ENCODE results near the gene MEI1.

MEI1 gene

DNA sequence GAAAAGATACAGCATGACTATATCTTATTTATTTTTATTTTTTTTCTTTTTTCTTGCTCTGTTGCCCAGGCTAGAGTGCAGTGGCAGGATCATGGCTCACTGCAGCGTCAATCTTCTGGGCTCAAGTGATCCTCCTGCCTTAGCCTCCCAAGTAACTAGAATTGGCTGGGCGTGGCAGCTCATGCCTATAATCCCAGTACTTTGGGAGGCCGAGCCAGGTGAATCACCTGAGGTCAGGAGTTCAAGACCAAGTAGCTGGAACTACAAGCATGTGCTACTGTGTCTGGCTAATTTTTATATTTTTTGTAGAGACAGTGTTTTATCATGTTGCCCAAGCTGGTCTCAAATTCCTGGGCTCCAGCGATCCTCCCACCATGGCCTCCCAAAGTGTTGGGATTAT is 72.9 kb downstream of the MEI1 start:
- DNase-seq (ENCODE audit: low spot score), result no peak
- in situ Hi-C loops (cut with MboI; ENCODE audit: low sequenced_read_pairs, unreplicated experiment), result no loop called here

DNA sequence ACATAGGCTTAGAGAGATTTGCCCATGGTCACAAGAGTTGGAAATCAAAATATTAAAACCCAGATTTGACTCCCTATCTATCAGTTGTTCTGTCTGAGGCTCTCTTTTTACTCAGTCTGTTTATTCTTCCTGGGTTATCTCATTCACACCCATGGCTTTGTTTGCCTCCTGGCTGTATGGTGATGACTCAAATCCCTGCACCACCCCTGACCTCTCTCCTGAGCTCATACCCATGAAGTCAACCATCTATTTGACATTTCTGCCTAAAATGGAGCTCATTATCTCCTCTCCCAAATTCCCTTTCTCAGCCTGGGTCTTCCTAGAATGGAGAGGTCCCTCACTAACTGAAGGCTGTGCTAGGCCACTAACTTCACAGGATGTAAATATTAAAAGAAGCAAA is 73.3 kb downstream of the MEI1 start:
- in situ Hi-C loops (cut with MboI; ENCODE audit: low sequenced_read_pairs, unreplicated experiment), result no loop called here
- no peak for DNase-seq (ENCODE audit: low spot score)
- TF ChIP-seq, protein P1, sequence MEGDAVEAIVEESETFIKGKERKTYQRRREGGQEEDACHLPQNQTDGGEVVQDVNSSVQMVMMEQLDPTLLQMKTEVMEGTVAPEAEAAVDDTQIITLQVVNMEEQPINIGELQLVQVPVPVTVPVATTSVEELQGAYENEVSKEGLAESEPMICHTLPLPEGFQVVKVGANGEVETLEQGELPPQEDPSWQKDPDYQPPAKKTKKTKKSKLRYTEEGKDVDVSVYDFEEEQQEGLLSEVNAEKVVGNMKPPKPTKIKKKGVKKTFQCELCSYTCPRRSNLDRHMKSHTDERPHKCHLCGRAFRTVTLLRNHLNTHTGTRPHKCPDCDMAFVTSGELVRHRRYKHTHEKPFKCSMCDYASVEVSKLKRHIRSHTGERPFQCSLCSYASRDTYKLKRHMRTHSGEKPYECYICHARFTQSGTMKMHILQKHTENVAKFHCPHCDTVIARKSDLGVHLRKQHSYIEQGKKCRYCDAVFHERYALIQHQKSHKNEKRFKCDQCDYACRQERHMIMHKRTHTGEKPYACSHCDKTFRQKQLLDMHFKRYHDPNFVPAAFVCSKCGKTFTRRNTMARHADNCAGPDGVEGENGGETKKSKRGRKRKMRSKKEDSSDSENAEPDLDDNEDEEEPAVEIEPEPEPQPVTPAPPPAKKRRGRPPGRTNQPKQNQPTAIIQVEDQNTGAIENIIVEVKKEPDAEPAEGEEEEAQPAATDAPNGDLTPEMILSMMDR (IDR thresholded peaks at IDR 0.05; ENCODE audit: borderline replicate concordance, control extremely low read depth, extremely low read depth, insufficient read depth, missing control alignments), result no peak

More for the DNA sequence above, 72.9 kb downstream of the MEI1 start:
- TF ChIP-seq, protein P1 (IDR thresholded peaks at IDR 0.05; ENCODE audit: borderline replicate concordance, control extremely low read depth, extremely low read depth, insufficient read depth, missing control alignments), result no peak

DNA sequence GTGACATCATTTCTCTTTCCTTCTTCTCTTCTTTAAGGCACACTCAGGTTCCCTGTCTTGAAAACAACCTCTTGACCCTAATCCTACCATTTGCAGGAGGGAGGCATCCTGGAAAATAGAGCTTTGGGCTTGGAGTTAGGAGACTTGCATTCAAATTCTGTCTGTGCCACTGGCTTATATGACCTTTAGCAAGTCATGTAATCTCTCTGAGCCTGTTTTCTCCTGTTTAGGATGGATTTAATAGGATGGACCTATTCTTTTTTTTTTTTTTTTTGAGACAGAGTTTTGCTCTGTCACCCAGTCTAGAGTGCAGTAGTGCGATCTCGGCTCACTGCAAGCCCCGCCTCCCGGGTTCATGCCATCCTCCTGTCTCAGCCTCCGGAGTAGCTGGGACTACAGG is 76.0 kb downstream of the MEI1 start:
- in situ Hi-C loops (cut with MboI; ENCODE audit: low sequenced_read_pairs, unreplicated experiment), result no loop called here
- no peak for DNase-seq (ENCODE audit: low spot score)
- TF ChIP-seq, protein P1 (IDR thresholded peaks at IDR 0.05; ENCODE audit: borderline replicate concordance, control extremely low read depth, extremely low read depth, insufficient read depth, missing control alignments), result no peak

DNA sequence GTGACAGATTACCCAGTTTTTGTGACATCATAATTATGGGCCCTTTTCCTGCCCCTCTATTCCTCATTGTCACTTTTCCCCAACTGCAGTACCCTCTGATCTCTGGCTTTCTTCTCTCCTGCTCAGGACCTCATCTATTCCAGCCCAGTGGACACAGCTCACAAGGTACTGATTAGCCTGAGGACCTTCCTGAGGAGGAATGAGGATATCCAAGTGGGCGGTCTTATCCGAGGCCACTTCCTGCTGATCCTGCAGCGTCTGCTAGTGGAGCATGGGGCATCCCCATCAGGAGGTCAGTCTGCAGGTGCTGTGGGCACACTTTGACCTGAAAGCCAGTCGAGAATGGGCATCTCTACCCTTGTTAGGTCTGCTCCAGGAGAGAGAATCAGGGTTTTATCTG is 76.7 kb downstream of the MEI1 start:
- in situ Hi-C loops (cut with MboI; ENCODE audit: low sequenced_read_pairs, unreplicated experiment), result no loop called here
- TF ChIP-seq, protein P1 (IDR thresholded peaks at IDR 0.05; ENCODE audit: borderline replicate concordance, control extremely low read depth, extremely low read depth, insufficient read depth, missing control alignments), result no peak
- no peak for DNase-seq (ENCODE audit: low spot score)

DNA sequence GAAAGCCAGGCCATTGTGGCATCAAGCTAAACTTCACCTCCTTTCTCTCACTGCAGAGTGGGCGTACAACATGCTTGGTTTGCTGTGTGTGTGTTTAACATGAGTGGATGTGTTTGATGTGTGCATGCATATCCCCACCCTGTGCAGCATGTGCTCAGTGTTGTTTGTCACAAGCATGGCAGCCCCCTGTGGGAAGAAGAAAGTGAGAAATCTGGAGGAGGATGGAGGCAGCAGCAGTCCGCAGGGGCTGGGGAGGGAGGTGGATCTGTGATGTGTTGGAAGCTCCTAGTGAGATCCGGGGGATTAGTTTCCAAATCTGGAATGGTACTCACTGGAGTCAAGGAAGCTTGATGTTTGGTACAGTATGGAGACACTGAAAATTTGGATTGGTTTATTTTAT is 77.1 kb downstream of the MEI1 start:
- TF ChIP-seq, protein P1 (IDR thresholded peaks at IDR 0.05; ENCODE audit: borderline replicate concordance, control extremely low read depth, extremely low read depth, insufficient read depth, missing control alignments), result no peak
- in situ Hi-C loops (cut with MboI; ENCODE audit: low sequenced_read_pairs, unreplicated experiment), result no loop called here
- DNase-seq (ENCODE audit: low spot score), result no peak

DNA sequence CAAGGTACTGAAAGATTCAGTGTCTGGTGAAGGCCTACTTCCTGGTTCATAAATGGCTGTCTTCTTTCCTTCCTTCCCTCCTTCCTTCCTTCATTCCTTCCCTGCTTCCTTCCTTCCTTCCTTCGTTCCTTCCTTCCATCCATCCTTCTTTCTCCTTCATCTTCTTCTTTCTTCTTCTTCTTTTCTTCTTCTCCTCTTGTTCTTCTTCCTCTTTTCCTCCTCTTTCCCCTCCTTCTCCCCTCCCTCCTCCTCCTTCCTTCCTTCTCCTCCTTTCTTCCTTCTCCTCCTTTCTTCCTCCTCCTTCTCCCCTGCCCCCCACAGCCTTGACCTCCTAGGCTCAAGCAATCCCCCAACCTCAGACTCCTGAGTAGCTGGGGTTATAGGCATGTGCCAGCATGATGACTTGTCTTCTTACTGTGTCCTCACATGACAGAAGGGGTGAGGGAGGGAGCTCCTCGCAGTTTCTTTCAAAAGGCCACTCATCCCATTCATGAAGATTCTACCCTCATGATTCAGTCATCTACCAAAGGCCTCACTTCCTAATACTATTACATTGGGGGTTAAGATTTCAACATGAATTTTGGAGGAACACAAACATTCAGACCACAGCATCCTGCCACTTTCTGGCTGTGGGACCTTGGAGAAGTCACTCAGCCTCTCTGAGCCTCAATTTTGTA is 78.6 kb downstream of the MEI1 start:
- DNase-seq (ENCODE audit: low spot score), result no peak
- in situ Hi-C loops (cut with MboI; ENCODE audit: low sequenced_read_pairs, unreplicated experiment), result no loop called here
- TF ChIP-seq, protein P1 (IDR thresholded peaks at IDR 0.05; ENCODE audit: borderline replicate concordance, control extremely low read depth, extremely low read depth, insufficient read depth, missing control alignments), result no peak

All from GM13976 (cell line).